ENCODE measurements around the gene EPC1.
"Not testable (repeated sequence)": the region's sequence is repeated elsewhere in the genome, so short reads cannot be mapped to it uniquely, and the experiment has no call there.

Gene EPC1

GRCh38 chr10:32227802-32228201 lies 119.2 kb downstream of the EPC1 start:
- H3K27me3 ChIP-seq (replicated peaks), result no peaks in the 10 kb centered on the region
- H3K36me3 ChIP-seq (replicated peaks), result no peaks in the 10 kb centered on the region
- in situ Hi-C loops (cut with HindIII; ENCODE audit: low pct_ligation_motif_present, low sequenced_read_pairs), result no loop called here
- no peak overlapping the region for H3K27ac ChIP-seq
- TF ChIP-seq, protein P1, sequence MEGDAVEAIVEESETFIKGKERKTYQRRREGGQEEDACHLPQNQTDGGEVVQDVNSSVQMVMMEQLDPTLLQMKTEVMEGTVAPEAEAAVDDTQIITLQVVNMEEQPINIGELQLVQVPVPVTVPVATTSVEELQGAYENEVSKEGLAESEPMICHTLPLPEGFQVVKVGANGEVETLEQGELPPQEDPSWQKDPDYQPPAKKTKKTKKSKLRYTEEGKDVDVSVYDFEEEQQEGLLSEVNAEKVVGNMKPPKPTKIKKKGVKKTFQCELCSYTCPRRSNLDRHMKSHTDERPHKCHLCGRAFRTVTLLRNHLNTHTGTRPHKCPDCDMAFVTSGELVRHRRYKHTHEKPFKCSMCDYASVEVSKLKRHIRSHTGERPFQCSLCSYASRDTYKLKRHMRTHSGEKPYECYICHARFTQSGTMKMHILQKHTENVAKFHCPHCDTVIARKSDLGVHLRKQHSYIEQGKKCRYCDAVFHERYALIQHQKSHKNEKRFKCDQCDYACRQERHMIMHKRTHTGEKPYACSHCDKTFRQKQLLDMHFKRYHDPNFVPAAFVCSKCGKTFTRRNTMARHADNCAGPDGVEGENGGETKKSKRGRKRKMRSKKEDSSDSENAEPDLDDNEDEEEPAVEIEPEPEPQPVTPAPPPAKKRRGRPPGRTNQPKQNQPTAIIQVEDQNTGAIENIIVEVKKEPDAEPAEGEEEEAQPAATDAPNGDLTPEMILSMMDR (IDR thresholded peaks at IDR 0.05; ENCODE audit: low read depth, low read length, missing control alignments), result no peak
- no peak overlapping the region for H3K4me3 ChIP-seq (ENCODE audit: low read depth, low read length)
- no peak for DNase-seq

DNA sequence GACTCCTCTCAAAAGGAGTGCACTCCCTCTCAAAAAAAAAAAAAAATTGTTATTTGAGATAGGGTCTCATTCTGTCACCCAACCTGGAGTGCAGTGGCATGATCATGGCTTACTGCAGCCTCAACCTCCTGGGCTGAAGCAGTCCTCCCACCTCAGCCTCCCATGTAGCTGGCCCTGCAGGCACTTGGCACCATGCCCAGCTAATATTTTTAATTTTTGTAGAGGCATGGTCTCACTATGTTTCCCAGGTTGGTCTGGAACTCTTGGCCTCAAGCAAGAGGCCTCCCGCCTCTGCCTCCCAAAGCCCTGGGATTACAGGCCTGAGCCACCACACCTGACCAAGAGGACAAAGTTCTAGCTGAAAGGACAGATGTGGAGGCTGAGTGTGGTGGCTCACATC lies 120.3 kb downstream of the EPC1 start:
- Histone ChIP-seq H3K27me3 (replicated peaks) (no peaks in the 10 kb centered on the region), H3K4me3 (ENCODE audit: low read depth, low read length) (no peak overlapping the region), H3K27ac (no peak overlapping the region), H3K36me3 (replicated peaks) (no peaks in the 10 kb centered on the region)
- in situ Hi-C loops (cut with HindIII; ENCODE audit: low pct_ligation_motif_present, low sequenced_read_pairs), result no loop called here
- TF ChIP-seq, protein P1 (IDR thresholded peaks at IDR 0.05; ENCODE audit: low read depth, low read length, missing control alignments), result no peak
- no peak for DNase-seq

DNA sequence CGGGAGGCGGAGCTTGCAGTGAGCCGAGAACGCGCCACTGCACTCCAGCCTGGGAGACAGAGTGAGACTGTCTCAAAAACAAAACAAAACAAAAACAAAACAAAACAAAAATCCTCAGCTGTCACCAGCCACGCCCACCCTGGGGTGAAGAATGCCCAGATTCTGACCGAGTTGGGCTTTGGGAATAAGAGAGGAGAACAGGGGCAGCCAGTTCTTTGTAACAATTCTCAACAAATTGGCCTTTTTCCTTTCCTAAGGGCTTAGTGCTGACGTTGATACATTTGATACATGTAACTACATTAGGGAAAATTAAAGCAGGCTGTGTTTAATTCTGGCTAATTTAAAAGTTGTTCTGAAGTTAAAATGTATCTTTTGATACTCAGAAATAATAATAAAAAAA lies 121.0 kb downstream of the EPC1 start:
- Histone ChIP-seq H3K4me3 (ENCODE audit: low read depth, low read length) (no peak overlapping the region), H3K27me3 (replicated peaks) (no peaks in the 10 kb centered on the region), H3K36me3 (replicated peaks) (no peaks in the 10 kb centered on the region), H3K27ac (no peak overlapping the region)
- in situ Hi-C loops (cut with HindIII; ENCODE audit: low pct_ligation_motif_present, low sequenced_read_pairs), result no loop called here
- TF ChIP-seq, protein P1 (IDR thresholded peaks at IDR 0.05; ENCODE audit: low read depth, low read length, missing control alignments), result no peak
- DNase-seq, result no peak

GRCh38 chr10:32222376-32222775 lies 124.6 kb downstream of the EPC1 start:
- DNase-seq; H3K27ac ChIP-seq; H3K4me3 ChIP-seq (ENCODE audit: low read depth, low read length); H3K27me3 ChIP-seq (replicated peaks); in situ Hi-C loops (cut with HindIII; ENCODE audit: low pct_ligation_motif_present, low sequenced_read_pairs); H3K36me3 ChIP-seq (replicated peaks): not testable (repeated sequence)

- H3K36me3 ChIP-seq (replicated peaks); H3K27me3 ChIP-seq (replicated peaks); in situ Hi-C loops (cut with HindIII; ENCODE audit: low pct_ligation_motif_present, low sequenced_read_pairs); H3K27ac ChIP-seq; DNase-seq; H3K4me3 ChIP-seq (ENCODE audit: low read depth, low read length): not testable (repeated sequence)
Measured at GRCh38 chr10:32219156-32219555, 127.8 kb downstream of the EPC1 start.

DNA sequence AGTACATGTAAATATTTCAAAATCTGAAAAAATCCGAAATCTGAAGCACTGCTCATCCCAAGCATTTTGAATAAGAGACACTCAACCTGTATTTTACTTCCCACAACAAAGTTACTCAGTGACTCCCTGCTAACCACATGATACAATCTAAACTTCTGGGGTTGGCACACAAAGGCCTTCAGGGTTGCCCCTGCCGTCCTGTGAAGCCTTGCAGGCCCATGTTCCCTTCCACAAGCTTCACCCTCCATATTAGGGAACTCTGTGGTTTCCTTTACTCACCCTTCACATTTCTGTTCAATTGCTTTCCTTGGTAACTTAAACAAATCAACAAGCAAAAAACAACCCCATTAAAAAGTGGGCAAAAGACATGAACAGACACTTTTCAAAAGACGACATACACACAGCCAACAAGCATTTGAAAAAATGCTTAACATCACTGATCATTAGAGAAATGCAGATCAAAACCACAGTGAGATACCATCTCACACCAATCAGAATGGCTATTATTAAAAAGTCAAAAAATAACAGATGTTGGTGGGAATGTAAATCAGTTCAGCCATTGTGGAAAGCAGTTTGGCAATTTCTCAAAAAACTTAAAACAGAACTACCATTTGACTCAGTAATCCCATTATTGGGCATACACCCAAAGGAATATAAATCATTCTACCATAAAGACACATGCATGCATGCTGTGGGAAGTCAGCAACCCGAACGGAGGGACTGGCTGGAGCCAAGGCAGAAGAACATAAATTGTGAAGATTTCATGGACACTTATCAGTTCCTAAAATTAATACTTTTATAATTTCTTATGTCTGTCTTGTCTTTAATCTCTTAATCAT lies 128.5 kb downstream of the EPC1 start:
- in situ Hi-C loops (cut with HindIII; ENCODE audit: low pct_ligation_motif_present, low sequenced_read_pairs); H3K27ac ChIP-seq; H3K27me3 ChIP-seq (replicated peaks); H3K36me3 ChIP-seq (replicated peaks); DNase-seq; H3K4me3 ChIP-seq (ENCODE audit: low read depth, low read length): not testable (repeated sequence)

All from brain microvascular endothelial cell (primary cell).